Stimulated activated CD4-positive, alpha-beta T cell treated with anti-CD3 and anti-CD28 coated beads, Interleukin-4, amount 100 ng/mL, for 1 hour (primary cell): ENCODE data around the gene MARVELD1.
A peak's percentile ranks its signal among the peaks of the same experiment; 100 is the strongest.

ENCODE experiments used
- DNase-seq: peaks from one replicate; pipeline ENCODE4 v3.0.0-alpha.2; 2020

The MARVELD1 gene

DNA sequence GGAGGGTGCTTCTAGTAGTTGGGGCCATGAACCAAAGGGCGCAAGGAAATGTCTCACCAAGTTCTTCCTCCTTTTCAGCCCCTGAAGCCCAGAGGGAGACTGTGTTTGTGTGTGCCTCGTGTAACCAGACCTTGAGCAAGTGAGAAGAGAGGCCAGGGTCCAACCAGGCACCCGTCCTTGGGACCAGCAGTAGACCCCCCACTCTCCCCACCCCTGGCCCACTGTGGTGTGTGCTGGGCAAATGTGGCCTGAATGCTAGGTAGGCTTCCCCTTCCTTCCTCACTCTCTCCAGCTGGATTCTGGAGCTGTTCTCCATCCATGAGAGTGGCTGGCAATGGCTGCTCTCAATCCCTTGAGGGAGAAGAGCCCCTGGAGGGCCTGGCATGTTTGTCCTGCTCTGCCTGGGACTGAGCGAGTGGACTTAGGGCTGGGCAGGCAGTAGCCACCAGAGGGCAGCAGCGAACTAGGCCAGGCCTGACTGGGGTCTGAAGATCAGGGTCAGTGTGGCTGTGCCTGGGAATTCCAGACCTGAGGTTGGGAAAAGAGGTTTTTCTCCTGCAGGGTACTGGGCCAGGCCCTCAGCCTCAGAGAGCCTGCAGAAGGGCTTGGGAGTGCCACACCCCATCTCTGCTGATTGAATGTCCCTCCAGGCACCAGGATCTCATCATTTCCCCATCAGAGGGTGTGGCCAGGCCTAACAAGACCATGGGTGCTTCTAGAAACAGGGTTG, 45.8 kb downstream of the MARVELD1 start:
- peak; percentile 54 for DNase-seq

DNA sequence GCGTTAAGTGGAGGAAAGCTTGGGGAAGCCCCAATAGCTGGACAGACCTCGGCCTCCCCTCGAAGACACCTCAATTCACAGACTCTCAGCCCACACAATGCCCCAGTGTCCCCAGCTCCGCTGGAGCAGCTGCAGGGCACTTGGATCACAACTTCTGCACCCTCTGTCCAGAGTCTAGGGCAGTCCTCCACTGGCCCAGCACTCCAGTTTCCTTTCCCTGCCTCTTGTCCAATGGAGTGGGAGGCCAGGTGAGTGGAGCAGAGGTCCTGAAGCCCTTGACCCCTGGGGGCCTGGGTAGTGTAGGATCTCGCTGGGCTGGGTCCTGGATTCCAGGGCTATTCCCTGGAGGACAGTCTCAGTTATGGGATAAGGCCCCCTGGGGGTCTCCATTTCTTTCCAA, 46.4 kb downstream of the MARVELD1 start:
- no peak for DNase-seq

DNA sequence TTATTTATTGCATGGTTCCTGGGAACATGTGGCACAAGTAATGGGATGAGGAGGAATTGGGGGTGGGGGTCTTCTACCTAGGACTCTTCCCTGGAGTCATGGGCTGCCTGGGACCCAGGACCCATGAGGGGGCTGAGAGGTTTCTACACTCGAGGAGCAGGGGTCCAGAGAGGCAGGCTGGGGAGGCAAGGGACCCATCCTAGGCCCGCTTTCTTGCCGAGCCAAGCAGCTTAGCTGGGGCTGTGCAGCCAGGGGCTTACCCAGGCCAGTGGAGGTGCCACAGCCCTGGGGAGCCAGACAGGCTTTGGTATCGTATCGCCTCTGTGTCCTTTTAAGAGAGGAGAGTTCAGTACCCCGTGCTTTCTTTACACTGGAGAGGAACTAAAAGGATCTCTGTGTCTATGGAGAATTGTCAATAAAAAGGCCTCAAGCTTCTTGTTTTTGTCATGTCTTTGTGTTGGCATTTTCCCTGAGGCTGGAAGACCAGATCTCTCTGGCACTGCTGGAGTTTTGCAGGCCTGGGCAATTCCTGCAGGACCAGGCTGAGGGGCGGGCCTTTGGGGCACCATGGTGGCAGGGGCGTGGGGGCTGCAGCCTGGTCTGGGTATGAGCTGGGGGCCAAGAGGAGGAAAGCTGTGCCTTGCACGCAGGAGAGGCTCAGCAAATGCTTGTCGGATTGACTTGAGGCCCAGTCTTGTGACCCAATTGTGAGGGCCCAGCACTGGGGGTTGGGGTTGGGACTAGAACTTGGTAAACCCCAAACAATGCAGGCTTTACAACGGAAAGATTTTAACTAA, 47.1 kb downstream of the MARVELD1 start:
- DNase-seq, result no peak

DNA sequence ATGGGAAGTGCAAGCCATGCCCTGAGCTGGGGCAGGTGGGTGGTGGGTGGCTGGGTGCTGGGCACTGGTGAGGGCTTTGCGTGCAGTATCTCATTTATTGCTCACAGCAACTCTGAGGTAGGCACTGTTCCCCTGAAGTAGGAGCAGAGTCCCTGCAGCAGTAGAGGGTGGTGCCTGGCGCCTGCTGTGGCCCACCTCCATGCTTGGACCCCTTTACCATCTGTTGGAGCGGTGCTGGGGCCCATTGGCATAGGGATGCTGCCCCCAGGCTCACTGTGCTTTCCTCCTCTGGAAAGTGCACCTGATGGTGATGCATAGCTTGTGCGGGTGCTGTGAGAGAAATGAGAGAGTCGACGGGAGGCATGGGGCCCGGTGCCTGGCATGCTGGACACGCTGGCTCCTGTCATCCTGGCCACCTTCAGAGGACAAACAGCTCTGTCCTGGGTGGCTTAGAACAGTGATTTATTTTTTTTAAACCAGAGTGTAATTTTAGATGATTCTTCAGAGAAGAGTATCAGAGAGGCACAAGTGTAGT, 47.9 kb downstream of the MARVELD1 start:
- DNase-seq, result no peak

DNA sequence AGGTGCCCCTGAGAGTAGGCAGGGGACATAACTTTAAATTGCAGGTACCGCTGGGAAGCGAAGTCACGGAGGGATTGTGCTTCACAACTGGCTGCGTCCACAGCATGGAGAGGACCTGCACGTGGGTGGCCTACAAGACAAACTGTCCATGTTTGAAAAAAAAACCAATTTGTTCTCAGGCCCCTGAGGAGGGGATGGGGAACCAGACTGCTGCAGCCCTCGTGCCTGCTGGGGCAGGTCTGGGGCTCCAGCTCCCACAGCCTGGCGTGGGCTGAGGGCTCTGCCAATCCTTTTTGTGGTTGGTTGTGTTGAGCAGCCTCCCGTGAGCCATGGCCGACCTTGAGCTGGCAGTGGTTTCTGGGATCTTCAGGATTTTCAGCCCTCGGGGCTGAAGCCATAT, 48.5 kb downstream of the MARVELD1 start:
- no peak for DNase-seq

DNA sequence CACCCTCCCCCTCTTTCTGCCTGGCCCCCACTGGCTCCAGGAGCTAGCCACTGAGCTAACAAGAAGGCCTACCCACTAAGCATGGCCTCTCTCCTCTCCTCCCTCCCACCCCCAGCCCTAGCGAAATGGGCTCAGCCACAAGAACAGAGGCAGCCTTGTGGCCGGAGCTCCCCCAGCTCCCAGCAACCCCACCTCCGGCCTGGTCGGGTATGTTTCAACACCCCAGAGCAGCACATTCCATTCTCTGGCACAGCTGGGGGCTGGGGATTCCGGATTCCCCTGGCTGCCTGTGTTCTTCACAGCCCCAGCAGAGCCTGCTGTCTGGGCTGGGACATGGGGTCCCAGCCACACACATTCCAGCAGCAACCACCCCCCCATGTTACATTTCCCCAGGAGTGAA, 49.3 kb downstream of the MARVELD1 start:
- no peak for DNase-seq

DNA sequence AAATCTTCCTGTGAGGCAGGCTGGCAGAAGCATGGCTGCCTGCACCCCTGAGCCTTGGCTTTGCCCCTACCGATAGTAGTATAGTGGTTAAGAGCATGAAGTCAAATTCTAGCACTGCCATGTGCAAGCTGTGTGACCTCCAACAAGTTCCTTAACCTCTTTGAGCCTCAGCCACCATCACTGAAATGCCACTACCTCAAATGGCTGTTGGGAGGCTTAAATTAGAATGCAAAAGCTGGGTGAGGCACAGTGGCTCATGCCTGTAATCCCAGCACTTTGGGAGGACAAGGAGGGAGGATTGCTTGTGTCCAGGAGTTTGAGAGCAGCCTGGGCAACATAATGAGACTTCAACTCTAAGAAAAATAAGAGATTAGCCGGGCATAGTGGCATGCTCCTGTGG, 49.9 kb downstream of the MARVELD1 start:
- DNase-seq, result no peak

DNA sequence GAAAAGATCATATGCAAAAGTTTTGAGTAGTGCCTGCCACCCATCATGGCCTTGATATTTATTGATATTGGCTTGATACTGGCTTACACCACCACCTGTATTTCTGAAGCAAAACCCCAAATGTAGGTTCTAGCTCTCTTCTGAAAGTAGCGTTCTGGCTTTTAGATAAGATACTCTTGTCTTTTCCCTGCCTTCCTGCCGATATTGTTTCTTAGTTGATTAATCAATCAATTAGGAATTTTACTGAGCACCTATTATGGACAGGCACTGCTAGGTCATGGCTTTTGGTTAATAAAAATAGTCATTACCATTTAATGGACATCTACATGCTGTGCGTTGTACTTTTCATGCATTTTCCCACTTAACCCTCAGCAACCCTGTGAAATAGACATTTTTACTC, 50.4 kb downstream of the MARVELD1 start:
- no peak for DNase-seq

DNA sequence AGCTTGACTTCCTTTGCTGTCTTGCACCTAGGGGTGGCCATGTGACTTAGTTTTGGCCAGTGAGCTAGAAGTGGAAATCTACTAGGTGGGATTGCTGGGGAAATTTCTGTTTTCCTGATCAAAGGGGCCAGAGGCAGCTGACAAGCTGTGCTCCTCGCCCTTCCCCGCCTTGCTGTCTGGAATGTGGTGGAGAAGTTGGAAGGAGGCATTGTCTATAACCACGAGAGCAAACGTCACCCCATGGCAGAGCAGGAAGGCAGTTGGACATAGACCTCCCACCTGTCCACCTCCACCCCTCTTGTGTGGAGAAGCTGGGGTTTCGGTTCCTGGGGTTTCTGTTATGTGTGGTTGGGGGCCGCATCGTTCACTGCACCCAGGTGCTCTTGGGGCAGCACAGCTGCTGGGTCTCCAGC, 51.0 kb downstream of the MARVELD1 start:
- no peak for DNase-seq

DNA sequence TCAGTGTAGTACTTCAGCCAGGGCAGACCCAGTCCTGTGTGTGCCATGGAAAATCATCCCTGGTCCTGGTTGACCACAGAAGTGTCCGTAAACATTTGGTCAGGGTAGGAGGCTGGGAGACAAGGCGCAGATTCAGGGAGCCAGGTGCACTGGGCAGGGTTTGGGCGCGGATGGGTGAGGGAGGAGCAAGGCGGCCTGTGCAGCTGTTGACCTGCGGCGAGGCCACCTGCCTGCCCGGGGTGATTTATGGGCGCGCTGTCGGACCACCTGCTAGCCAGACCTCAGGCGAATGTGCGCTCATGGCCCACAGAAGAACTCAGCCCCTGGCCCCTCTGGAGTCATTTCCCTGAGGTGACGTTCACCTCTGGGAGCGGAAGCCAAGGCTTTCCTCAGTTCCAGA, 51.7 kb downstream of the MARVELD1 start:
- no peak for DNase-seq

DNA sequence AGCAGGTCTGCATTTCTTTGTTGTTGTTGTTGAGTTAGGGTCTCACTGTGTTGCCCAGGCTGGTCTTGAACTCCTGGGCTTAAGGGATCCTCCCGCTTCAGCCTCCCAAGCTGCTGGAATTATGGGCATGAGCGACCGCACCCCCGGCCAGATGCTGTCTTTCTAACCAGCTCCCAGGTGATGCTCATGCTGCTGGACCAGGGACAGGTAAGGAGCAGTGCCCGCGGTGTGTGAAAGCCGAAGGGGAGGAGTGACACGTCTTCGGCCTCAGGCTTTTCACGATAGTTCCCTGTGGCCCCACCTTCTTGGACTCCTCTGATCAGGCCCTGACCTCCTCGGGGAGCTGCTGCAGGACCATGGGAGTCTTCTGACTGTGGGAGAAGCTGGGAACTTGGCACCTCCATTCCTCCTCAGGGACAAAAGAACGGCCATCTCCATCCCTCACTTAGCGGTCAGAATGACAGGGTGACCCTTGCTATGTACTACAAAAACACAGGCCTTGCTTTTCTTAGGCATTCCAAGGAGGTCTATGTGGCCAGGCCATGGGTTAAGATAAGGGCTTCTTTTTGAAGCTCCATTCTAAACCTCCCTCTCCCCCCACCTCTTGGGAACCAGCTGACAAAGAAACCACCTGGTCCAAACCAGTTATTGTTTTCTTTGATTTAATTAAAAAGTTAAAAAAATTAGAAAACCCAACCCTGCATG, 52.7 kb downstream of the MARVELD1 start:
- DNase-seq, result no peak

DNA sequence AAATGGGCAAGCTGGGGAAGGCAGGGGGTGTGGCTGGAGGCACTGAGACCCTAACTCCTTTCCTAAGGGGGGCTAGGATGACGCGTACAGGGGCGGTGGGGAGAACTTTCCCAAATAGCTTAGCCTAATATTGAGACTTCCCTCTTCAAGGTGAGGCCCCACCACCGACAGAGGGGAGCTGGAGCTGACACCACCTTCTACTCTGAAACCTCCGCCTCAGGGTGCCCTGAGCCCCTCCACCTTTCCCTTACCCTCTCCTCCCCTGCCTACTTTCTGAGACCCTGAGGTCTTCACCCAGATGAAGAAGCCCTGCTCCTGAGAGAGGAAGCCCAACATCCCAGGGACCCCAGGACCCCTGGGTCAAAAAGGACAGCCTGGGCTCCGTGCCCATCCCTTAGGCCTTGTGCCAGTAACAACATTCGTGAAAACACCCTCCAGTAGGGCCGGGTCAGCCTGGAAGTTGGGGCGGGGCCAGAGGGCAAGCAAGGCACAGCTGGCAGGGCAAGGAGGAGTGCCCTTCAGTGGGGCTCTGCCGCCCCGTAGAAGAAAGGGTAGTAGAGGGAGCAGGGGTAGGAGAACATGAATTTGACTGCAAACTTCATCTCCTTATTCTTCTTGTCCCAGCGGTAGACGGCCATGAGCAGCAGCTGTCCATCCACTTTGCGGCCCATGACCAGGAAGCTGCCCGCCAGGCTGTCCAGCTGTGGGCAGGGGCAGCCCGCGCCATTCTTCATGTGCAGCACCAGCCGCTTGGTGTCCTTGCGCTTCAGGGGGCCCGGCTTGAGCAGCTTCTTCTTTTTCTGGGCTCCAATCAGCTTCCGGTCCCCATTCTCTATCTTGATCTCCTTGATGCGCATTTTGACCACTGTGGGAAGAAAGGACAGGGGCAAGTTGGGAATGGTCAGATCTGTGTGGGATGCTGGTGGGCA, 53.7 kb downstream of the MARVELD1 start:
- no peak for DNase-seq
